GM12892 (cell line): ENCODE measurements around the gene INSYN2B.
"Not testable (repeated sequence)": the region's sequence is repeated elsewhere in the genome, so short reads cannot be mapped to it uniquely, and the experiment has no call there.

Experiments
- POLR2A ChIP-seq: IDR thresholded peaks from 2 replicates; pipeline ENCODE4 v1.6.1; 2011; ENCODE audit warnings: low read depth, low read length, control low read depth
- POLR2AphosphoS5 ChIP-seq: IDR thresholded peaks from 2 replicates; pipeline ENCODE4 v1.6.1; 2011; ENCODE audit warnings: low read depth, low read length, control low read depth
- TAF1 ChIP-seq: IDR thresholded peaks from 2 replicates; pipeline ENCODE4 v1.6.1; 2011; ENCODE audit warnings: low read depth, mild to moderate bottlenecking, control low read depth, low read length, borderline replicate concordance

DNA sequence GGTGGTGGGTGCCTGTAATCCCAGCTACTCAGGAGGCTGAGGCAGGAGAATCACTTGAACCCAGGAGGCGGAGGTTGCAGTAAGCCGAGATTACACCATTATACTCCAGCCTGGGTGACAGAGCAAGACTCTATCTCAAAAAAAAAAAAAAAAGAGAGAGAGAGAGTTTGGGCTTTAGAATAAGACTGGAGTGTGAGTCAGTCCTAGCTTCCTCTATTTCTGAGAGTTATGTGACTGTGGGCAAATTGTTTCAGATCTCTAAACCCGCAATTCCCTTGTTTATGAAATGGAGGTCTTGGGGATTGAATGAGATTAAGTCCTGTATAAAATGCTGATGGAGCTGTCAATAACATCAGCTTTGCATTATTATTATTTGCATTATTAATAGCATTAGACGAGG lies 27.1 kb downstream of the INSYN2B start:
- TF ChIP-seq POLR2A, TAF1, POLR2AphosphoS5: not testable (repeated sequence)
